Measurements from ENCODE around the gene GPSM3. TPM values are rescaled to one million over a fixed set of nuclear protein-coding genes. Genes with fewer than 3 reads are reported as not detected.

The GPSM3 gene
- total and polyA plus RNA-seq, 2 of the 13 experiments (the other 11 are each of a cell fraction or from before 2014, with no cell fraction given) = 0.18 to 6.2 TPM

DNA sequence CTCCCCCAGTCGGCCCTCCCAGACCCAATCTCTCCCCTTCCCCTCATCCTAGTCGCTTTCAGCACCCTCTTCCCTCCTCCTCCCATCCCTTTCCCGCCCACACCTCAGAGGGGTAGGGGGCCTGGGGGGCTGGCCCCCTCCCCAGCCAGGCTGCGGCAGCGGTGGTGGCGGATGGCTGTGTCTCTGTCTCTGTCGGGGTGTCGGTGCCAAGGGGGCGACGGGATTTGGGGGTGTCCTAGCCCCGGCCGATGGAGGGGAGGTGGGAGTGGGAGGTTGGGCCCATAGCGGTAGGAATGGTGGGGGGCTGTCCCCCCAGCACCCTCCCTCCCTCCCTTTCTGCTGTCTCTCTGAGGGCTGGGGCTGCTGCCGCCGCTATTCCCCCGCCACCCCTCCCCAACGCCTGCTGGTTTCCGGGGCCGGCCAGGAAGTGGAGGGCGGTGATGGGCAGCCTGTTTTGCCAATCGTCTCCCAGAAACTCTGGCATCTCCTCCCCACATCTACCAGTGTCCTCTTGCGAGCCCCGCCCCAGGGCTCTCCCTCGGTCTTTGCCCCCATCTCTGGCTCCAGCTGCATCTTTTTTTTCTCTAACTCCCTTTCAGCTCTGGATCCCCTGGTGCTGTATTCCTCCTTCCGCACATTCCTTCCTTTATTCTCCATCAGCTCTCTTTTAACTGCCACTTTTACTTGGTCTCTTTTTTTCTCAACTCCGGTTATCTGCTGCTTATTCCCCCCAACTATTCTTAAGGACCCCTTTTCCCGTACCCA lies 16.6 kb downstream of the GPSM3 start, which contains the start of gene AGPAT1 (continued):
- TF ChIP-seq, protein P1, sequence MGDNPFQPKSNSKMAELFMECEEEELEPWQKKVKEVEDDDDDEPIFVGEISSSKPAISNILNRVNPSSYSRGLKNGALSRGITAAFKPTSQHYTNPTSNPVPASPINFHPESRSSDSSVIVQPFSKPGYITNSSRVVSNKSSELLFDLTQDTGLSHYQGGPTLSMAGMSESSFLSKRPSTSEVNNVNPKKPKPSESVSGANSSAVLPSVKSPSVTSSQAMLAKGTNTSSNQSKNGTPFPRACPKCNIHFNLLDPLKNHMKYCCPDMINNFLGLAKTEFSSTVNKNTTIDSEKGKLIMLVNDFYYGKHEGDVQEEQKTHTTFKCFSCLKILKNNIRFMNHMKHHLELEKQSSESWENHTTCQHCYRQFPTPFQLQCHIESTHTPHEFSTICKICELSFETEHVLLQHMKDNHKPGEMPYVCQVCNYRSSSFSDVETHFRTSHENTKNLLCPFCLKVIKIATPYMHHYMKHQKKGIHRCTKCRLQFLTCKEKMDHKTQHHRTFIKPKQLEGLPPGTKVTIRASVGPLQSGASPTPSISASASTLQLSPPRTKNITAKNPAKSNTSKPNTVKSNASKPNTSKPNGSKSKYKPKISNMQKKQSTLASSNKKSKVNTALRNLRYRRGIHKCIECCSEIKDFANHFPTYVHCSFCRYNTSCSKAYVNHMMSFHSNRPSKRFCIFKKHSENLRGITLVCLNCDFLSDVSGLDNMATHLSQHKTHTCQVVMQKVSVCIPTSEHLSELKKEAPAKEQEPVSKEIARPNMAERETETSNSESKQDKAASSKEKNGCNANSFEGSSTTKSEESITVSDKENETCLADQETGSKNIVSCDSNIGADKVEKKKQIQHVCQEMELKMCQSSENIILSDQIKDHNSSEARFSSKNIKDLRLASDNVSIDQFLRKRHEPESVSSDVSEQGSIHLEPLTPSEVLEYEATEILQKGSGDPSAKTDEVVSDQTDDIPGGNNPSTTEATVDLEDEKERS (CRISPR knock-in tag; IDR thresholded peaks at IDR 0.05) = peak; percentile 66; the same call in 1 of the 2 replicates
- TF ChIP-seq ZNF644 (CRISPR knock-in tag; IDR thresholded peaks at IDR 0.05; ENCODE audit: low read depth) (no peak), ZNF337 (CRISPR knock-in tag; IDR thresholded peaks at IDR 0.05; ENCODE audit: borderline replicate concordance, low read depth) (no peak), ZNF564 (CRISPR knock-in tag; IDR thresholded peaks at IDR 0.05) (0 out of 2 replicates have a peak, but pooled peaks have one; percentile 9), JARID2 (CRISPR knock-in tag; IDR thresholded peaks at IDR 0.05; ENCODE audit: insufficient replicate concordance) (no peak), ZNF256 (CRISPR knock-in tag; conservative IDR thresholded peaks at IDR 0.05) (no peak), ZNF441 (CRISPR knock-in tag; IDR thresholded peaks at IDR 0.05; ENCODE audit: borderline replicate concordance) (no peak; the same call in 1 of the 2 replicates), NFKBIZ (CRISPR knock-in tag; IDR thresholded peaks at IDR 0.05) (peak; percentile 49; the same call in 1 of the 2 replicates), ZNF24 (IDR thresholded peaks at IDR 0.05) (no peak), BCL3 (CRISPR knock-in tag; IDR thresholded peaks at IDR 0.05) (peak; percentile 87), ZNF207 (IDR thresholded peaks at IDR 0.05; ENCODE audit: borderline replicate concordance) (no peak), RFX5 (IDR thresholded peaks at IDR 0.05; ENCODE audit: low read depth, low read length) (no peak), ZNF513 (CRISPR knock-in tag; conservative IDR thresholded peaks at IDR 0.05) (no peak), ERF (CRISPR knock-in tag; IDR thresholded peaks at IDR 0.05) (peak; percentile 46; the same call in 1 of the 2 replicates)
- TF ChIP-seq, protein P2, sequence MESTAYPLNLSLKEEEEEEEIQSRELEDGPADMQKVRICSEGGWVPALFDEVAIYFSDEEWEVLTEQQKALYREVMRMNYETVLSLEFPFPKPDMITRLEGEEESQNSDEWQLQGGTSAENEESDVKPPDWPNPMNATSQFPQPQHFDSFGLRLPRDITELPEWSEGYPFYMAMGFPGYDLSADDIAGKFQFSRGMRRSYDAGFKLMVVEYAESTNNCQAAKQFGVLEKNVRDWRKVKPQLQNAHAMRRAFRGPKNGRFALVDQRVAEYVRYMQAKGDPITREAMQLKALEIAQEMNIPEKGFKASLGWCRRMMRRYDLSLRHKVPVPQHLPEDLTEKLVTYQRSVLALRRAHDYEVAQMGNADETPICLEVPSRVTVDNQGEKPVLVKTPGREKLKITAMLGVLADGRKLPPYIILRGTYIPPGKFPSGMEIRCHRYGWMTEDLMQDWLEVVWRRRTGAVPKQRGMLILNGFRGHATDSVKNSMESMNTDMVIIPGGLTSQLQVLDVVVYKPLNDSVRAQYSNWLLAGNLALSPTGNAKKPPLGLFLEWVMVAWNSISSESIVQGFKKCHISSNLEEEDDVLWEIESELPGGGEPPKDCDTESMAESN (CRISPR knock-in tag; conservative IDR thresholded peaks at IDR 0.05) = 0 out of 2 replicates have a peak, but pooled peaks have one; percentile 62
